Small intestine (tissue), 7 donors: ENCODE data around the gene DGAT2L6. TPM values are rescaled to one million over a fixed set of nuclear protein-coding genes. Genes with fewer than 3 reads are reported as not detected.
A peak's percentile ranks its signal among the peaks of the same experiment; 100 is the strongest.

ENCODE experiments used
- DNase-seq, 2 donors: peaks; one replicate each; pipeline versions ENCODE4 v3.0.0 to v3.0.0-alpha.2; 2013
- FAIRE-seq: peaks from 2 replicates; lab custom pipeline; 2012; peaks lifted over from hg19 to GRCh38; lab: Jason Lieb, UNC
- H3K27ac ChIP-seq, 3 donors: one replicate each; pipeline ENCODE4 v1.5.1; 2013; ENCODE audit warnings: low read length in 2 of 3, mild to moderate bottlenecking in 2 of 3, control low read depth in 1 of 3, inconsistent platforms in 1 of 3, low read depth in 1 of 3, moderate library complexity in 1 of 3
- H3K27me3 ChIP-seq, 3 donors: one replicate each; pipeline ENCODE4 v1.6.1; 2013; ENCODE audit warnings: low read length in 3 of 3, inconsistent platforms in 1 of 3; ENCODE audit not compliant: control insufficient read depth in 3 of 3, insufficient read depth in 3 of 3
- H3K36me3 ChIP-seq, 3 donors: one replicate each; pipeline ENCODE4 v1.6.1; 2013; ENCODE audit warnings: low read length in 3 of 3, inconsistent platforms in 1 of 3, low read depth in 1 of 3, mild to moderate bottlenecking in 1 of 3, moderate library complexity in 1 of 3; ENCODE audit not compliant: control insufficient read depth in 3 of 3, insufficient read depth in 2 of 3
- H3K4me1 ChIP-seq, 3 donors: one replicate each; pipeline ENCODE4 v1.6.1; 2013; ENCODE audit warnings: low read length in 2 of 3, inconsistent platforms in 1 of 3, low read depth in 1 of 3, mild to moderate bottlenecking in 1 of 3, moderate library complexity in 1 of 3; ENCODE audit not compliant: control insufficient read depth in 3 of 3, insufficient read depth in 2 of 3
- H3K4me3 ChIP-seq, 3 donors: one replicate each; pipeline ENCODE4 v1.5.1; 2013; ENCODE audit warnings: low read length in 3 of 3, control low read depth in 1 of 3, inconsistent platforms in 1 of 3, low read depth in 1 of 3, mild to moderate bottlenecking in 1 of 3, moderate library complexity in 1 of 3
- H3K9me3 ChIP-seq, 2 donors: one replicate each; pipeline ENCODE4 v1.6.1; 2013; ENCODE audit warnings: low read depth in 1 of 2, low read length in 1 of 2; ENCODE audit not compliant: control insufficient read depth in 2 of 2, insufficient read depth in 1 of 2
- WGBS, 3 donors: extraction: QIAGEN DNeasy Blood & Tissue Kit; methylation state at CpG; one replicate each; pipeline ENCODE4 v1.1.7; 2013; 5-methylcytosine and 5-hydroxymethylcytosine counted together
- polyA plus RNA-seq, 4 donors: library from polyadenylated mRNA; stranded (reverse) in 3 of 4; unstranded in 1 of 4; fragments of 200-250 nt in 3 of 4; fragments of 120-200 nt in 1 of 4; gene quantifications; one replicate each; pipeline versions ENCODE4 v1.2.1 to v1.2.3, GENCODE V29; 2013
- donor health status: healthy with polysubstance abuse.
- donor health status: control.
- donor health status: control.
- donor health status: Bipolar disorder and iron deficiency.
- donor health status: healthy.

Gene DGAT2L6
- polyA plus RNA-seq, 4 donors: 0.06 TPM; not detected in 3

GRCh38 chrX:70247252-70247651, 70.0 kb downstream of the DGAT2L6 start:
- no peaks in the 10 kb centered on the region for H3K36me3 ChIP-seq
- H3K9me3 ChIP-seq: no peaks in the 10 kb centered on the region
- FAIRE-seq (no peak), DNase-seq (no peak)
- no peaks in the 10 kb centered on the region for H3K4me1 ChIP-seq
- H3K4me3 ChIP-seq: no peak overlapping the region
- H3K27me3 ChIP-seq: no peaks in the 10 kb centered on the region
- 86 to 89% (median 87%) methylated on average over 2 of the region's 2 CpGs for WGBS, 3 donors
- no peak overlapping the region for H3K27ac ChIP-seq

- peaks cover 0 to 16% (median 0%) of the 10 kb centered on the region in 3 donors for H3K4me1 ChIP-seq
- no peak for FAIRE-seq
- H3K27me3 ChIP-seq: no peaks in the 10 kb centered on the region
- H3K9me3 ChIP-seq: no peaks in the 10 kb centered on the region
- H3K4me3 ChIP-seq: no peak overlapping the region
- no peak overlapping the region for H3K27ac ChIP-seq
- WGBS, 3 donors: 57 to 77% (median 68%) methylated on average over 2 of the region's 2 CpGs
- no peak for DNase-seq
- H3K36me3 ChIP-seq: no peaks in the 10 kb centered on the region
Measured at GRCh38 chrX:70252491-70252890, 75.2 kb downstream of the DGAT2L6 start.

- H3K27me3 ChIP-seq: no peaks in the 10 kb centered on the region
- 68 to 75% (median 74%) methylated on average over 3 of the region's 3 CpGs for WGBS, 3 donors
- H3K4me3 ChIP-seq: no peak overlapping the region
- no peak for FAIRE-seq
- H3K27ac ChIP-seq: peak overlapping the region in 1 of 3 donors; percentile 81
- peak in 1 of 2 donors; percentile 5 for DNase-seq
- peaks cover 0 to 16% (median 0%) of the 10 kb centered on the region in 3 donors for H3K4me1 ChIP-seq
- H3K9me3 ChIP-seq: no peaks in the 10 kb centered on the region
- no peaks in the 10 kb centered on the region for H3K36me3 ChIP-seq
Measured at GRCh38 chrX:70253377-70254062, 76.2 kb downstream of the DGAT2L6 start.

GRCh38 chrX:70254063-70254400, 76.7 kb downstream of the DGAT2L6 start:
- no peaks in the 10 kb centered on the region for H3K27me3 ChIP-seq
- DNase-seq (peak; percentile 4 to 16), FAIRE-seq (no peak)
- no peaks in the 10 kb centered on the region for H3K9me3 ChIP-seq
- H3K36me3 ChIP-seq: no peaks in the 10 kb centered on the region
- H3K4me3 ChIP-seq: no peak overlapping the region
- peaks cover 0 to 16% (median 0%) of the 10 kb centered on the region in 3 donors for H3K4me1 ChIP-seq
- H3K27ac ChIP-seq: peak overlapping the region in 1 of 3 donors; percentile 81
- 82 to 94% (median 84%) methylated on average over 1 of the region's 1 CpG for WGBS, 3 donors

GRCh38 chrX:70254909-70255308, 77.6 kb downstream of the DGAT2L6 start:
- FAIRE-seq: no peak
- H3K27ac ChIP-seq: peak overlapping the region in 2 of 3 donors; percentile 27 to 81

More at GRCh38 chrX:70254909-70255308, 77.6 kb downstream of the DGAT2L6 start:
- H3K27me3 ChIP-seq: no peaks in the 10 kb centered on the region
- 40 to 65% (median 63%) methylated on average over 3 of the region's 3 CpGs for WGBS, 3 donors
- H3K36me3 ChIP-seq: no peaks in the 10 kb centered on the region
- peak; percentile 58 for DNase-seq
- no peaks in the 10 kb centered on the region for H3K9me3 ChIP-seq
- no peak overlapping the region for H3K4me3 ChIP-seq
- H3K4me1 ChIP-seq: peaks cover 0 to 16% (median 0%) of the 10 kb centered on the region in 3 donors

Other genes with a start within 250 kb of the DGAT2L6 start
- under 1 TPM in 1 of 4 donors, not detected in 3; 0.03 TPM for gene AWAT2, start 127.5 kb upstream of the DGAT2L6 start, polyA plus RNA-seq
- not detected for gene OTUD6A, start 115.0 kb upstream of the DGAT2L6 start, polyA plus RNA-seq
- gene IGBP1, start 44.0 kb upstream of the DGAT2L6 start, polyA plus RNA-seq: 100 to 1,000 TPM in 3 of 4 donors, 10 to 100 TPM in 1; 72.6 to 152 (median 144) TPM
- gene AWAT1, start 57.2 kb downstream of the DGAT2L6 start, polyA plus RNA-seq: under 1 TPM in 1 of 4 donors, not detected in 3; 0.03 TPM
- 1 to 10 TPM in 1 of 4 donors, under 1 TPM in 2, not detected in 1; 0.12 to 5.0 (median 0.54) TPM for gene P2RY4, start 82.7 kb downstream of the DGAT2L6 start, polyA plus RNA-seq
- gene ARR3, start 90.9 kb downstream of the DGAT2L6 start, polyA plus RNA-seq: 1 to 10 TPM in 1 of 4 donors, under 1 TPM in 1, not detected in 2; 0.39 to 1.0 TPM
- gene RAB41, start 104.7 kb downstream of the DGAT2L6 start, polyA plus RNA-seq: under 1 TPM in 1 of 4 donors, not detected in 3; 0.92 TPM
- gene PDZD11, start 112.4 kb downstream of the DGAT2L6 start, polyA plus RNA-seq: 100 to 1,000 TPM in 1 of 4 donors, 10 to 100 TPM in 3; 43.6 to 121 (median 64.0) TPM
- gene KIF4A, start 112.6 kb downstream of the DGAT2L6 start, polyA plus RNA-seq: 1 to 10 TPM in 2 of 4 donors, under 1 TPM in 2; 0.54 to 8.3 (median 4.0) TPM
- gene GDPD2, start 245.8 kb downstream of the DGAT2L6 start, polyA plus RNA-seq: 10 to 100 TPM in 2 of 4 donors, 1 to 10 TPM in 2; 2.6 to 26.4 (median 16.9) TPM